Fibroblast of lung (primary cell): ENCODE data around the gene SLC20A1. TPM values are rescaled to one million over a fixed set of nuclear protein-coding genes. Genes with fewer than 3 reads are reported as not detected.
"Not testable (repeated sequence)": the region's sequence is repeated elsewhere in the genome, so short reads cannot be mapped to it uniquely, and the experiment has no call there.

ENCODE experiments used
- DNase-seq, 2 donors: peaks; one replicate each; pipeline versions ENCODE4 v3.0.0 to v3.0.0-alpha.2; 2010; ENCODE audit warnings: low read depth in 2 of 2
- H2AFZ ChIP-seq: 2 replicates; pipeline ENCODE4 v1.5.1; 2012; ENCODE audit warnings: low read length, control low read depth, inconsistent platforms
- H3K27ac ChIP-seq: 2 replicates; pipeline ENCODE4 v1.5.1; 2011; ENCODE audit warnings: low read length, control low read depth; ENCODE audit not compliant: insufficient read depth
- H3K27me3 ChIP-seq: 2 replicates; pipeline ENCODE4 v1.5.1; 2011; ENCODE audit warnings: mild to moderate bottlenecking, low read length; ENCODE audit not compliant: control insufficient read depth, insufficient read depth
- H3K36me3 ChIP-seq: 2 replicates; pipeline ENCODE4 v1.5.1; 2011; ENCODE audit warnings: low read length; ENCODE audit not compliant: control insufficient read depth, insufficient read depth
- H3K4me1 ChIP-seq: 2 replicates; pipeline ENCODE4 v1.5.1; 2011; ENCODE audit warnings: low read length; ENCODE audit not compliant: control insufficient read depth, insufficient read depth; ENCODE audit errors: extremely low read depth
- H3K4me2 ChIP-seq: 2 replicates; pipeline ENCODE4 v1.5.1; 2011; ENCODE audit warnings: low read length, control low read depth; ENCODE audit not compliant: insufficient read depth; ENCODE audit errors: extremely low read depth
- H3K4me3 ChIP-seq, 4 experiments: fragments of 200-600 bp in 1 of 4; sonication (generic) in 1 of 4; replicated peaks in 1 of 4; 2 replicates each; pipeline ENCODE4 v1.5.1; 2011 to 2016; ENCODE audit warnings: low read length in 4 of 4, low read depth in 3 of 4, mild to moderate bottlenecking in 3 of 4, control low read depth in 2 of 4, inconsistent platforms in 1 of 4, mixed read lengths in 1 of 4; ENCODE audit not compliant: insufficient read depth in 1 of 4; ENCODE audit errors: control extremely low read depth in 1 of 4
- H3K79me2 ChIP-seq: 2 replicates; pipeline ENCODE4 v1.5.1; 2012; ENCODE audit warnings: mild to moderate bottlenecking, low read length, inconsistent platforms; ENCODE audit not compliant: control insufficient read depth, insufficient read depth
- H3K9ac ChIP-seq: 2 replicates; pipeline ENCODE4 v1.5.1; 2011; ENCODE audit warnings: mild to moderate bottlenecking, low read length, control low read depth; ENCODE audit not compliant: insufficient read depth
- H3K9me3 ChIP-seq: 2 replicates; pipeline ENCODE4 v1.5.1; 2012; ENCODE audit warnings: low read depth, low read length; ENCODE audit not compliant: control insufficient read depth, insufficient read depth
- H4K20me1 ChIP-seq: 2 replicates; pipeline ENCODE4 v1.5.1; 2011; ENCODE audit warnings: low read length; ENCODE audit not compliant: control insufficient read depth, insufficient read depth; ENCODE audit errors: extremely low read depth
- CTCF ChIP-seq, 2 donors: IDR thresholded peaks in 1 of 2; conservative IDR thresholded peaks in 1 of 2; 1 replicate in 1 of 2; 2 replicates in 1 of 2; pipeline ENCODE4 v1.5.1; 2011 to 2012; ENCODE audit warnings: low read length in 2 of 2, control low read depth in 1 of 2, inconsistent platforms in 1 of 2, low read depth in 1 of 2, mild to moderate bottlenecking in 1 of 2
- EZH2 ChIP-seq: IDR thresholded peaks from 2 replicates; pipeline ENCODE4 v1.5.1; 2012; ENCODE audit warnings: low read length, control low read depth, mild to moderate bottlenecking; ENCODE audit errors: missing control alignments
- polyA plus RNA-seq, 2 donors: library from polyadenylated mRNA; depleted of rRNA in 1 of 2; stranded (reverse) in 1 of 2; unstranded in 1 of 2; fragments of >200 nt; gene quantifications; 2 replicates each; pipeline ENCODE4 v1.2.1, GENCODE V29; 2011 to 2012; ENCODE audit warnings: missing spikeins in 1 of 2
- total RNA-seq: library from RNA; depleted of rRNA; stranded (reverse); fragments of >200 nt; gene quantifications from 2 replicates; pipeline ENCODE4 v1.2.1, GENCODE V29; 2014

The SLC20A1 gene
- total and polyA plus RNA-seq, 2 donors (not counting 1 experiment from before 2014, with no cell fraction given): 61.3 to 77.3 TPM

DNA sequence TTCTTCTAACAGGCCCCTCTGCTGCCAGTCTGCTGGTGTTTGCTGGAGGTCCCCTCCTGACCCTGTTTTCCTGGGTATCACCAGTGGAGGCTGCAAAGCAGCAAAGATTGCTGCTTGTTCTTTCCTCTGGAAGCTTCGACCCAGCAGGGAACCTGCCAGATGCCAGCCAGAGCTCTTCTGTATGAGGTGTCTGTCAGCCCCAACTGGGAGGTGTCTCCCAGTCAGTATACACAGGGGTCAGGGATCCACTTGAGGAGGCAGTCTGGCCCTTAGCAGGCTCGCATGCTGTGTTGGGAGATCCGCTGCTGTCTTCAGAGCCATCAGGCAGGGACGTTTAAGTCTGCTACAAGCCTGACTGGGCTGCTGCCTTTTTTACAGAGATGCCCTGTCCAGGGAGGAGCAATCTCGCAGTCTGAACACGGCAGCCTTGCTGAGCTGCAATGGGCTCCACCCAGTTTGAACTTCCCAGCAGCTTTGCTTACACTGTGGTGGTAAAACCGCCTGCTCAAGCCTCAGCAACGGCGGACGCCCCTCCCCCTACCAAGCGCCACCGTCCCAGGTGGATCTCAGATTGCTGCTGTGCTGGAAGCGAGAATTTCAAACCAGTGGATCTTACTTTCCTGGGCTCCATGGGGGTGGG is 31.4 kb upstream of the SLC20A1 start:
- Histone ChIP-seq H4K20me1 (no peaks in the 10 kb centered on the region), H2AFZ (no peak overlapping the region), H3K79me2 (no peaks in the 10 kb centered on the region), H3K9me3 (no peaks in the 10 kb centered on the region), H3K9ac (no peak overlapping the region), H3K4me3 (no peak overlapping the region), H3K4me1 (no peaks in the 10 kb centered on the region), H3K27ac (no peak overlapping the region), H3K27me3 (no peaks in the 10 kb centered on the region), H3K4me2 (no peak overlapping the region), H3K36me3 (no peaks in the 10 kb centered on the region)
- no peak for TF ChIP-seq CTCF (conservative IDR thresholded peaks at IDR 0.05 in 1 of 2, IDR thresholded peaks at IDR 0.05 in 1 of 2; ENCODE audit: low read depth in 1 of 2, low read length in 2 of 2)
- DNase-seq: peak in 1 of 2 donors; percentile 28

DNA sequence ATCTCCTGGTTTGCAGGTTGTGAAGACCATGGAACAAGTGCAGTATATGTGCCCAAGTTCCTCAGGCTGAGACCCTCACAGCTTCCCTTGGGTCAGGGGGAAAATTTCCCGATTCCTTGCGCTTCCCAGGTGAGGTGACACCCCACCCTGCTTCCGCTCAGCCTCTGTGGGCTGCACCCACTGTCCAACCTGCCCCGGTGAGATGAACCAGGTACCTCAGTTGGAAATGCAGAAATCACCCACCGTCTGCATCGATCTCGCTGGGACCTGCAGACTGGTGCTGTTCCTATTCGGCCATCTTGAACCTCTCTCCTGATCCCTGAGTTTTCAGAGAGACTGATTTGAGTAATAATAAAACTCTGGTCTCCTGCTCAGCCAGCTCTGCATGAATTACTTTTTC is 30.7 kb upstream of the SLC20A1 start:
- Histone ChIP-seq H3K36me3 (no peaks in the 10 kb centered on the region), H3K27ac (no peak overlapping the region), H4K20me1 (no peaks in the 10 kb centered on the region), H3K79me2 (no peaks in the 10 kb centered on the region), H3K4me1 (no peaks in the 10 kb centered on the region), H2AFZ (no peak overlapping the region), H3K4me3 (no peak overlapping the region), H3K27me3 (no peaks in the 10 kb centered on the region), H3K9ac (no peak overlapping the region), H3K4me2 (no peak overlapping the region), H3K9me3 (no peaks in the 10 kb centered on the region)
- no peak for DNase-seq
- TF ChIP-seq CTCF (conservative IDR thresholded peaks at IDR 0.05 in 1 of 2, IDR thresholded peaks at IDR 0.05 in 1 of 2; ENCODE audit: low read depth in 1 of 2, low read length in 2 of 2) (no peak), EZH2 (no peak)

- not testable (repeated sequence) for H3K4me3 ChIP-seq, DNase-seq, H3K9ac ChIP-seq, H3K79me2 ChIP-seq, H3K27ac ChIP-seq, H3K4me2 ChIP-seq, H3K9me3 ChIP-seq, H3K4me1 ChIP-seq, H3K36me3 ChIP-seq, H2AFZ ChIP-seq, H4K20me1 ChIP-seq, H3K27me3 ChIP-seq
Measured at GRCh38 chr2:112615798-112616197, 29.9 kb upstream of the SLC20A1 start.
